ENCODE measurements around the gene KDM8.
"Not testable (repeated sequence)": the region's sequence is repeated elsewhere in the genome, so short reads cannot be mapped to it uniquely, and the experiment has no call there.

KDM8 gene

GRCh38 chr16:27257271-27257670, 53.9 kb downstream of the KDM8 start:
- FAIRE-seq (no peak), DNase-seq (ENCODE audit: insufficient read length, low spot score) (no peak)
- no peak for TF ChIP-seq POU2F2 (IDR thresholded peaks at IDR 0.05; ENCODE audit: low read depth, low read length)
- no peak for TF ChIP-seq PAX5 (IDR thresholded peaks at IDR 0.05; ENCODE audit: insufficient read depth, low read length, severe bottlenecking)
- TF ChIP-seq POLR2AphosphoS5 (IDR thresholded peaks at IDR 0.05; ENCODE audit: low read depth, low read length) = no peak
- no peak for TF ChIP-seq SPI1 (IDR thresholded peaks at IDR 0.05; ENCODE audit: low read depth, low read length)
- no peak for TF ChIP-seq TAF1 (IDR thresholded peaks at IDR 0.05; ENCODE audit: low read depth, low read length)
- no peak for TF ChIP-seq POLR2A (IDR thresholded peaks at IDR 0.05; ENCODE audit: low read depth, low read length)

GRCh38 chr16:27258241-27258734, 55.0 kb downstream of the KDM8 start:
- DNase-seq (ENCODE audit: insufficient read length, low spot score) = no peak

GRCh38 chr16:27259710-27260109, 56.4 kb downstream of the KDM8 start:
- no peak for FAIRE-seq
- no peak for DNase-seq (ENCODE audit: insufficient read length, low spot score)
- TF ChIP-seq TAF1 (IDR thresholded peaks at IDR 0.05; ENCODE audit: low read depth, low read length) (no peak), PAX5 (IDR thresholded peaks at IDR 0.05; ENCODE audit: insufficient read depth, low read length, severe bottlenecking) (no peak)

More at GRCh38 chr16:27258241-27258734, 55.0 kb downstream of the KDM8 start:
- TF ChIP-seq SPI1 (IDR thresholded peaks at IDR 0.05; ENCODE audit: low read depth, low read length) (no peak), POU2F2 (IDR thresholded peaks at IDR 0.05; ENCODE audit: low read depth, low read length) (no peak), POLR2AphosphoS5 (IDR thresholded peaks at IDR 0.05; ENCODE audit: low read depth, low read length) (no peak), TAF1 (IDR thresholded peaks at IDR 0.05; ENCODE audit: low read depth, low read length) (no peak), PAX5 (IDR thresholded peaks at IDR 0.05; ENCODE audit: insufficient read depth, low read length, severe bottlenecking) (no peak), POLR2A (IDR thresholded peaks at IDR 0.05; ENCODE audit: low read depth, low read length) (no peak)
- FAIRE-seq = no peak

DNA sequence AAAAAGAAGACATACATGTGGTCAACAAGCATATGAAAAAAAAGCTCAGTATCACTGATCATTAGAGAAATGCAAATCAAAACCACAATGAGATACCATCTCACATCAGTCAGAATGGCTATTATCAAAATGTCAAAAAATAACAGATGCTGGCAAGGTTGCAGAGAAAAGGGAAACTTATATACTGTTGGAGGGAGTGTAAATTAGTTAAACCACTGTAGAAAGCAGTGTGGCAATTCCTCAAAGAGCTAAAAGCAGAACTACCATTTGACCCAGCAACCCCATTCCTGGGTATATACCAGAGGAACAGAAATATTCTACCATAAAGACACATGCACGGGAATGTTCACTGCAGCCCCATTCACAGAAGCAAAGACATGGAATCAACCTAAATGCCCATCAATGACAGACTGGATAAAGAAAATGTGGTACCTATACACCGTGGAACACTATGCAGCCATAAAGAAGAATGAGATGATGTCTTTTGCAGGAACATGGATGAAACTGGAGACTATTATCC, 59.6 kb downstream of the KDM8 start:
- not testable (repeated sequence) for FAIRE-seq; DNase-seq (ENCODE audit: insufficient read length, low spot score)

DNA sequence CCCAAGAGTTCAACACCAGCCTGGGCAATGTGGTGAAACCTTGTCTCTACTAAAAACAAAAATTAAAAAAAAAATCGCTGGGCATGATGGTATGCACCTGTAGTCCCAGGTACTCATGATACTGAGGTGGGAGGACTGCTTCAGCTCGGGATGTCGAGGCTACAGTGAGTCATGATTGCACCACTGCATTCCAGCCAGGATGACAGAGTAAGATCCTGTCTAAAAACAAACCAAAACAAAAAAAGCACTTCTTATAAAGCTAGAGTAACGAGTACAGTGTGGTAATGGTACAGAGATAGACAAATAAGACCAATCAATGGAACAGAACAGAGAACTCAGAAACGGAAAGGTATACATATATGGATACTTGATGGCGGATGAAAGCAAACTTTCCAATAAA, 60.8 kb downstream of the KDM8 start:
- TF ChIP-seq POLR2AphosphoS5 (IDR thresholded peaks at IDR 0.05; ENCODE audit: low read depth, low read length) (no peak), TAF1 (IDR thresholded peaks at IDR 0.05; ENCODE audit: low read depth, low read length) (no peak), PAX5 (IDR thresholded peaks at IDR 0.05; ENCODE audit: insufficient read depth, low read length, severe bottlenecking) (no peak), SPI1 (IDR thresholded peaks at IDR 0.05; ENCODE audit: low read depth, low read length) (no peak), POU2F2 (IDR thresholded peaks at IDR 0.05; ENCODE audit: low read depth, low read length) (no peak), POLR2A (IDR thresholded peaks at IDR 0.05; ENCODE audit: low read depth, low read length) (no peak)
- no peak for FAIRE-seq
- no peak for DNase-seq (ENCODE audit: insufficient read length, low spot score)

DNA sequence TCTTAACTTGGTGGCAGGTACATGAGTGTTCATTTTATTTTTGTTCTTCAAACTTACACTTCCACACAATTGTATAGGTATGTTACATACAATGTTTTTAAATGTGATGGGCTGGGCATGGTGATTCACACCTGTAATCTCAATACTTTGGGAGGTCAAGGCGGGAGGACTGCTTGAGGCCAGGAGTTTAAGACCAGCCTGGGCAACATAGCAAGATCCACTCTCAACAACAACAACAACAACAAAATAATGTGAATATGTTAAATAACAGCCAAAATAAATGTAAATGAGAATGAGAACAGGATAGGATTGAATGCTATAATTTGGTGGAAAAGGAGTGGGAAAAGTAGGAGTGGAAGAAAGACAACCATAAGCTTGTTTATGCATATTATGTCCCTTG, 62.7 kb downstream of the KDM8 start:
- FAIRE-seq = no peak
- DNase-seq (ENCODE audit: insufficient read length, low spot score) = no peak
- TF ChIP-seq SPI1 (IDR thresholded peaks at IDR 0.05; ENCODE audit: low read depth, low read length) = no peak
- no peak for TF ChIP-seq POLR2AphosphoS5 (IDR thresholded peaks at IDR 0.05; ENCODE audit: low read depth, low read length)
- TF ChIP-seq POLR2A (IDR thresholded peaks at IDR 0.05; ENCODE audit: low read depth, low read length) = no peak
- no peak for TF ChIP-seq PAX5 (IDR thresholded peaks at IDR 0.05; ENCODE audit: insufficient read depth, low read length, severe bottlenecking)
- no peak for TF ChIP-seq TAF1 (IDR thresholded peaks at IDR 0.05; ENCODE audit: low read depth, low read length)
- no peak for TF ChIP-seq POU2F2 (IDR thresholded peaks at IDR 0.05; ENCODE audit: low read depth, low read length)

- DNase-seq (ENCODE audit: insufficient read length, low spot score) (no peak), FAIRE-seq (peak; percentile 31)
- TF ChIP-seq PAX5 (IDR thresholded peaks at IDR 0.05; ENCODE audit: insufficient read depth, low read length, severe bottlenecking) (no peak), SPI1 (IDR thresholded peaks at IDR 0.05; ENCODE audit: low read depth, low read length) (peak; percentile 95), POLR2A (IDR thresholded peaks at IDR 0.05; ENCODE audit: low read depth, low read length) (no peak), TAF1 (IDR thresholded peaks at IDR 0.05; ENCODE audit: low read depth, low read length) (no peak)
Measured at GRCh38 chr16:27267037-27267677, 63.8 kb downstream of the KDM8 start.

- FAIRE-seq (peak; percentile 98), DNase-seq (ENCODE audit: insufficient read length, low spot score) (peak; percentile 78)
- TF ChIP-seq POU2F2 (IDR thresholded peaks at IDR 0.05; ENCODE audit: low read depth, low read length) (0 out of 2 replicates have a peak, but pooled peaks have one; percentile 6), TAF1 (IDR thresholded peaks at IDR 0.05; ENCODE audit: low read depth, low read length) (no peak; the same call in none of the 2 replicates), POLR2A (IDR thresholded peaks at IDR 0.05; ENCODE audit: low read depth, low read length) (peak; percentile 90), SPI1 (IDR thresholded peaks at IDR 0.05; ENCODE audit: low read depth, low read length) (peak; percentile 52), POLR2AphosphoS5 (IDR thresholded peaks at IDR 0.05; ENCODE audit: low read depth, low read length) (peak; percentile 83), PAX5 (IDR thresholded peaks at IDR 0.05; ENCODE audit: insufficient read depth, low read length, severe bottlenecking) (peak; percentile 85)
Measured at GRCh38 chr16:27268376-27269299, 65.3 kb downstream of the KDM8 start, which contains the start of gene NSMCE1. Gene NSMCE1 (minus strand): TSS chr16:27268772. CDS start chr16:27257570, 11,202 bp downstream.

DNA sequence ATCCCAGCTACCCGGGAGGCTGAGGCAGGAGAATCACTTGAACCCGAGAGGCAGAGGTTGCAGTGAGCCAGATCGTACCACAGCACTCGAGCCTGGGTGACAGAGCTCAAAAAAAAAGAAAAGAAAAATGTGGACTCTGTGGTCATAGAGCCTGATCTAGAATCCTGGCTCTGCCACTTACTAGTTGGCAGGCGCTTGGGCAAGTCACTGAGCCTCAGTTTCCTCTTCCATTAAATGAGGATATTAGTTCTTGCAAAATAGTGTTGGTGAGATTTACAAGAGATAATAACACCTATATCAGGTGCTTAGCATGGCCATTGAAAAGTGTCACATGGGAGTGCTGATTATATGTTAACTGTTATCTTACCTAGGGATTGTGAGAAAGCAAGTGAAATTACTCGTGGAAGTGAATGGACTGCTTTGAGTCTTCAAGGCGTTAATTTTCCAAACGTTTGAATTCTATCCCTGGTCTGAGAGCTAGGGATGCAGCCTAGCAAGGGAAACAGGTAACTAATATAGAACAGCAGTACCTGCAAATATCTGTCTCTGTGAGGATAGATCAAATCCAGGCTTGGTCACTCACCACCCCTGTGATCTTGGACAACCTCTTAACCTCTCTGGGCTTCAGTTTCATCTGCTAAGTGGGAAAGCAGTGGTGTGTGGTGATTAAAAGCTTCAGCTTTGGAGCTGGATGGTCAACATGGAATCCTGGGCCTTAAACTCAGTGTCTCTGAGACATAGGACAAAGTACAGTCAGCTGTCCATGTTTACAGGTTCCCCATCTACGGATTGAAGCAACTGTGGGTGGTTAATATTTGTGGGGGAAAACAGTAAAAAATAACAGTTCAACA, 66.2 kb downstream of the KDM8 start:
- DNase-seq (ENCODE audit: insufficient read length, low spot score) = no peak
- FAIRE-seq = no peak
- TF ChIP-seq SPI1 (IDR thresholded peaks at IDR 0.05; ENCODE audit: low read depth, low read length) = no peak
- TF ChIP-seq TAF1 (IDR thresholded peaks at IDR 0.05; ENCODE audit: low read depth, low read length) = no peak
- no peak for TF ChIP-seq POLR2A (IDR thresholded peaks at IDR 0.05; ENCODE audit: low read depth, low read length)
- no peak for TF ChIP-seq PAX5 (IDR thresholded peaks at IDR 0.05; ENCODE audit: insufficient read depth, low read length, severe bottlenecking)
- TF ChIP-seq POLR2AphosphoS5 (IDR thresholded peaks at IDR 0.05; ENCODE audit: low read depth, low read length) = no peak
- TF ChIP-seq POU2F2 (IDR thresholded peaks at IDR 0.05; ENCODE audit: low read depth, low read length) = no peak
